ENCODE results near the gene FUOM.
A peak's percentile ranks its signal among the peaks of the same experiment; 100 is the strongest.

The FUOM gene

GRCh38 chr10:133354672-133355240 lies 3.1 kb downstream of the FUOM start:
- H3K36me3 Mint-ChIP-seq (ENCODE audit: low read depth), result peaks cover 13% of the 10 kb centered on the region
- no peak overlapping the region for H3K4me3 Mint-ChIP-seq
- H3K27ac Mint-ChIP-seq, result no peak overlapping the region
- no peaks in the 10 kb centered on the region for H3K9me3 Mint-ChIP-seq
- DNase-seq, result no peak
- H3K4me1 Mint-ChIP-seq (ENCODE audit: low read depth), result peaks cover 6% of the 10 kb centered on the region
- no peaks in the 10 kb centered on the region for H3K27me3 Mint-ChIP-seq

GRCh38 chr10:133353988-133354605 lies 3.7 kb downstream of the FUOM start:
- peaks cover 8% of the 10 kb centered on the region for H3K4me1 Mint-ChIP-seq (ENCODE audit: low read depth)
- no peaks in the 10 kb centered on the region for H3K9me3 Mint-ChIP-seq
- H3K27me3 Mint-ChIP-seq, result peaks cover 3% of the 10 kb centered on the region
- H3K27ac Mint-ChIP-seq, result no peak overlapping the region
- no peak overlapping the region for H3K4me3 Mint-ChIP-seq
- no peak for DNase-seq
- H3K36me3 Mint-ChIP-seq (ENCODE audit: low read depth), result peaks cover 13% of the 10 kb centered on the region

- peaks cover 4% of the 10 kb centered on the region for H3K27me3 Mint-ChIP-seq
- H3K27ac Mint-ChIP-seq, result no peak overlapping the region
- DNase-seq, result no peak
- peaks cover 13% of the 10 kb centered on the region for H3K36me3 Mint-ChIP-seq (ENCODE audit: low read depth)
- H3K9me3 Mint-ChIP-seq, result no peaks in the 10 kb centered on the region
- H3K4me1 Mint-ChIP-seq (ENCODE audit: low read depth), result peaks cover 10% of the 10 kb centered on the region
- no peak overlapping the region for H3K4me3 Mint-ChIP-seq
These were observed 4.4 kb downstream of the FUOM start for GRCh38 chr10:133353202-133353959.

DNA sequence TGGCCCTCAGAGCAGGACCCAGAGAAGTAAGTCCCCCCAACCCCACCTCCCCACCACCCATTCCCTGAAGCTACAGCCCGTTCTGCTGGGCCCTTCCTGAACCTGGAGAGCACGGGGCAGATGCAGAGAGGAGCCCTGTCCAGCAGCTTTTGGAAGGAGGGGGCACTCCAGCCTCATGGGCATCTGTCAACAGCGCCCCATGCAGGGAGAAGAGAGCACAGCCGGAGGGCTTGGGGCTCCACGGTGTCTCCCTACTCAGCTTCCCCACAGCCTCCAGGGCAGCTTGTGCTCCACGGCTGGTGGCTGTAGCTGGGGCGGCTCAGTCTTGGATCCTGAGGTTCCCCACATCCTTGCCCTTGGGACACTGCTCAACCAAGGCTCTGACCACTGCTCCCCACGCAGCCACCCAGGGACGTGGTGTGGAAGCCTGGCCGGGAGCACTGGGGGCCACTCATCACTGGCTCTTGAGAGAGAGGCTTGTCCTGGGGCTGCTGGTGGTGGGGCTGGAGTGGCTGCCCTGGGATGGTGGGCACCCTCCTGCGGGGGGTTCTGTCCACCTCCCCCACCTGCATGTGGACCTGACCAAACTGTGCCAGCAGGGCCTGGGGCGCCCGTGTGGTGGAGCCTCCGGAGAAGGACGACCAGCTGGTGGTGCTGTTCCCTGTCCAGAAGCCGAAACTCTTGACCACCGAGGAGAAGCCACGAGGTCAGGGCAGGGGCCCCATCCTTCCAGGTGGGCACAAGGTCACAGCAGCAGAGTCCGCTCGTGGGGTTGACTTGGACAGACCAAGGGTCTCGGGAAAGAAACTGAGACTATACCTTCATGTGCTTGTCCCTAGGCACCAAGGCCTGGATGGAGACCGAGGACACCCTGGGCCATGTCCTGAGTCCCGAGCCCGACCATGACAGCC lies 6.2 kb downstream of the FUOM start:
- H3K36me3 Mint-ChIP-seq (ENCODE audit: low read depth), result peaks cover 11% of the 10 kb centered on the region
- H3K4me1 Mint-ChIP-seq (ENCODE audit: low read depth), result peaks cover 9% of the 10 kb centered on the region
- DNase-seq, result no peak
- peaks cover 8% of the 10 kb centered on the region for H3K27me3 Mint-ChIP-seq
- H3K9me3 Mint-ChIP-seq, result no peaks in the 10 kb centered on the region
- H3K4me3 Mint-ChIP-seq, result no peak overlapping the region
- no peak overlapping the region for H3K27ac Mint-ChIP-seq

DNA sequence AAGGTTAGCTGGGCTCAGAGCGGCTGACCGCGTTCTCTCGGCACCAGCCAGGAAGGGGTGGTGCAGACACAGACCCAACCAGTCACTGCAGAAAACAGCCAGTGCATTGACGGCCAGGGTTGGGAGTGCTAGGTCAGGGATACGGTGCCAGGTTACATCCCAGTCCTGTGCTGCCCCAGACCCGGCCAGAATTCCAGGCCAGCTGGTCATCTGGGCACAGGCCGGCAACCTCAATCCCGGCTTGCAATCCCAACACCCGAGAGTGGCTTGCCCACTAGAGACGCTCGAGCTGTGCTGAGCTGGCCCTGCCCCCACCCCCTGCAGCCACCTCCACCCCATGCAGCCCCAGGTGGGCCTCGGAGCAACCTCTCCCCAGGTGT lies 6.9 kb downstream of the FUOM start:
- Mint-ChIP-seq H3K4me3 (no peak overlapping the region), H3K27ac (no peak overlapping the region), H3K27me3 (peaks cover 13% of the 10 kb centered on the region), H3K4me1 (ENCODE audit: low read depth) (peaks cover 5% of the 10 kb centered on the region), H3K36me3 (ENCODE audit: low read depth) (peaks cover 6% of the 10 kb centered on the region), H3K9me3 (no peaks in the 10 kb centered on the region)
- DNase-seq, result no peak

DNA sequence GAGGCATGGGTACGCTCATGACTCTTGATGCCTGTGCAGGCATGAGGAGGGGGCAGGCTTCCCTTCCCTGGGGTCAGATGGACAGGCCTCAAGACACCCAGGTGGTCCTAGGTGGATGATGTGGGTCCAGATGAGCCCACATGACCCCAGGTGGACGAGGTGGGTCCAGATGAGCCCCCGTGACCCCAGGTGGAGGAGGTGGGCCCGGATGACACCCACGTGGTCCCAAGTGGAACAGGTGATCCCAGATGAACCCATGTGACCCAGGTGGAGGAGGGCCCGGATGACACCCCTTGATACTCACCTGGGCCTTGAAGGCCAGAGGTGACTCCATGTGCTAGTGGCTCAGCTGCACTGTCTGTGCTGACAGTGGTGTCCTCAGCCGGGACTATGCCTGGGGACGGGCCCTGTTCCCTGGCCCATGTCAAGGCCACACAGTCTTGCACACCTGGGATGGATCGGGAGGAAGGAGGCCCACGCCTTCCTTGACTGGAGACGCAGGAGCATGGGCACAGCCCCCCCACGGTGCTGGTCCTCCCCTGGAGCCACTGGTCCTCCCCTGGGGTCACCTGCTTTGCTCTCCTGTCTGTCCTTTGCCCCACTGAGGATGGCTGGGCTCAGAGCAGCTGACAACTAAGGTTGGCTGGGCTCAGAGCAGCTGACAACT lies 7.4 kb downstream of the FUOM start:
- no peak overlapping the region for H3K27ac Mint-ChIP-seq
- DNase-seq, result peak; percentile 39
- peaks cover 1% of the 10 kb centered on the region for H3K36me3 Mint-ChIP-seq (ENCODE audit: low read depth)

GRCh38 chr10:133349577-133350011 lies 8.2 kb downstream of the FUOM start:
- H3K4me1 Mint-ChIP-seq (ENCODE audit: low read depth), result peaks cover 5% of the 10 kb centered on the region
- H3K27me3 Mint-ChIP-seq, result peaks cover 27% of the 10 kb centered on the region

More for the DNA sequence above, 7.4 kb downstream of the FUOM start:
- Mint-ChIP-seq H3K4me1 (ENCODE audit: low read depth) (peaks cover 5% of the 10 kb centered on the region), H3K9me3 (no peaks in the 10 kb centered on the region), H3K27me3 (peaks cover 18% of the 10 kb centered on the region), H3K4me3 (no peak overlapping the region)

DNA sequence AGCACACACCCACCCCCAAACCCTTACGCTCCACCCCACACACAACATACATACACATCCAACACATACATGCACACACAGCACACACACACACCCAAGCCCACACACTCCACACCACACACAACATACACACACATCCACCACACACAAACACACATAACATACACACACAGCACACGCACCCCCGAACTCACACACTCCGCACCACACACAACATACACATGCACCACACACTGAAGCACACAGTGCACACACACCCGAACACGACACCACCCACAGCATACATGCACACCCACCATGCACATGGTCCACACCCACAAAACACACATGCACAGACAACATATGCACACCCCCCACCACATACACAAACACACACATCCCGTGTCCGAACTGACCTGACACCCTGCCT lies 8.7 kb downstream of the FUOM start:
- H3K4me3 Mint-ChIP-seq, result no peak overlapping the region
- DNase-seq, result no peak
- peak overlapping the region; percentile 1 for H3K27ac Mint-ChIP-seq
- H3K4me1 Mint-ChIP-seq (ENCODE audit: low read depth), result peaks cover 5% of the 10 kb centered on the region
- H3K36me3 Mint-ChIP-seq (ENCODE audit: low read depth), result no peaks in the 10 kb centered on the region
- H3K9me3 Mint-ChIP-seq, result no peaks in the 10 kb centered on the region
- peaks cover 31% of the 10 kb centered on the region for H3K27me3 Mint-ChIP-seq

More at GRCh38 chr10:133349577-133350011, 8.2 kb downstream of the FUOM start:
- H3K9me3 Mint-ChIP-seq, result no peaks in the 10 kb centered on the region
- DNase-seq, result peak; percentile 35
- H3K27ac Mint-ChIP-seq, result no peak overlapping the region
- H3K36me3 Mint-ChIP-seq (ENCODE audit: low read depth), result no peaks in the 10 kb centered on the region
- no peak overlapping the region for H3K4me3 Mint-ChIP-seq

- peaks cover 8% of the 10 kb centered on the region for H3K4me1 Mint-ChIP-seq (ENCODE audit: low read depth)
- H3K27ac Mint-ChIP-seq, result no peak overlapping the region
- no peaks in the 10 kb centered on the region for H3K9me3 Mint-ChIP-seq
- no peaks in the 10 kb centered on the region for H3K36me3 Mint-ChIP-seq (ENCODE audit: low read depth)
- DNase-seq, result no peak
- no peak overlapping the region for H3K4me3 Mint-ChIP-seq
- peaks cover 40% of the 10 kb centered on the region for H3K27me3 Mint-ChIP-seq
These were observed 9.9 kb downstream of the FUOM start for GRCh38 chr10:133347710-133348517.

GRCh38 chr10:133346413-133346812 lies 11.4 kb downstream of the FUOM start:
- H3K9me3 Mint-ChIP-seq, result no peaks in the 10 kb centered on the region
- no peak overlapping the region for H3K4me3 Mint-ChIP-seq
- no peaks in the 10 kb centered on the region for H3K36me3 Mint-ChIP-seq (ENCODE audit: low read depth)
- H3K27ac Mint-ChIP-seq, result no peak overlapping the region
- DNase-seq, result no peak
- peaks cover 8% of the 10 kb centered on the region for H3K4me1 Mint-ChIP-seq (ENCODE audit: low read depth)
- peaks cover 47% of the 10 kb centered on the region for H3K27me3 Mint-ChIP-seq

GRCh38 chr10:133344236-133344635 lies 13.6 kb downstream of the FUOM start:
- DNase-seq, result no peak
- H3K27me3 Mint-ChIP-seq, result peaks cover 46% of the 10 kb centered on the region
- no peaks in the 10 kb centered on the region for H3K9me3 Mint-ChIP-seq
- H3K27ac Mint-ChIP-seq, result no peak overlapping the region
- no peak overlapping the region for H3K4me3 Mint-ChIP-seq
- no peaks in the 10 kb centered on the region for H3K36me3 Mint-ChIP-seq (ENCODE audit: low read depth)
- H3K4me1 Mint-ChIP-seq (ENCODE audit: low read depth), result peaks cover 7% of the 10 kb centered on the region

DNA sequence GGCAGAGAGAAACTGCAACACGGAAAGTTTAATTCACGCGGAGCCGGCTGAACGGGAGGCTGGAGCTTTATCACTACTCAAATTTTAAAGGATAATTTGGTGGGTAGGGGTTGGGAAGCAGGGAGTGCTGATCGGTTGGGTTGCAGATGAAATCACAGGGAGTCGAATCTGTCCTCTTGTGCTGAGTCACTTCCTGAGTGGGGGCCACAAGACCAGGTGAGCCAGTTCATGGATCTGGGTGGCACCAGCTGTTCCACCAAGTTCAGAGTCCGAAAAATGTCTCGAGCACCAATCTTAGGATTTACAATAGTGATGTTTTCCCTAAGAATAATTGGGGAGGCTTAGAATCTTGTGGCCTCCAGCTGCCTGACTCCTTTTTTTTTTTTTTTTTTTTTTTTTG lies 14.3 kb downstream of the FUOM start:
- DNase-seq, result no peak
- Mint-ChIP-seq H3K4me3 (no peak overlapping the region), H3K4me1 (ENCODE audit: low read depth) (peaks cover 3% of the 10 kb centered on the region), H3K9me3 (no peaks in the 10 kb centered on the region), H3K36me3 (ENCODE audit: low read depth) (no peaks in the 10 kb centered on the region), H3K27me3 (peaks cover 43% of the 10 kb centered on the region), H3K27ac (no peak overlapping the region)

GRCh38 chr10:133342942-133343341 lies 14.9 kb downstream of the FUOM start:
- no peaks in the 10 kb centered on the region for H3K9me3 Mint-ChIP-seq
- H3K36me3 Mint-ChIP-seq (ENCODE audit: low read depth), result no peaks in the 10 kb centered on the region
- H3K27me3 Mint-ChIP-seq, result peaks cover 43% of the 10 kb centered on the region
- no peak for DNase-seq
- H3K4me1 Mint-ChIP-seq (ENCODE audit: low read depth), result peaks cover 3% of the 10 kb centered on the region
- H3K4me3 Mint-ChIP-seq, result no peak overlapping the region
- no peak overlapping the region for H3K27ac Mint-ChIP-seq
